Smooth muscle cell (in vitro differentiated cells): ENCODE data around the gene BMP8A. TPM values are rescaled to one million over a fixed set of nuclear protein-coding genes. Genes with fewer than 3 reads are reported as not detected.
"Not testable (repeated sequence)": the region's sequence is repeated elsewhere in the genome, so short reads cannot be mapped to it uniquely, and the experiment has no call there.

ENCODE experiments used
- DNase-seq: peaks from one replicate; lab custom pipeline; 2025; ENCODE audit not compliant: unreplicated experiment; lab: John Stamatoyannopoulos, UW
- H2AFZ ChIP-seq: fragments of 200-600 bp; sonication (generic); 2 replicates; pipeline ENCODE4 v1.6.0; 2016; ENCODE audit warnings: antibody characterized with exemption, low read depth, mild to moderate bottlenecking
- H3F3A ChIP-seq: fragments of 200-600 bp; sonication (generic); 2 replicates; pipeline ENCODE4 v1.6.0; 2017; ENCODE audit warnings: antibody characterized with exemption, low read depth
- H3K27ac ChIP-seq: fragments of 200-600 bp; sonication (generic); 2 replicates; pipeline ENCODE4 v1.5.1; 2016; ENCODE audit warnings: low read depth, mild to moderate bottlenecking
- H3K27me3 ChIP-seq: fragments of 200-600 bp; sonication (generic); 2 replicates; pipeline ENCODE4 v1.6.1; 2016; ENCODE audit warnings: low read depth, mild to moderate bottlenecking
- H3K36me3 ChIP-seq: fragments of 200-600 bp; sonication (generic); 2 replicates; pipeline ENCODE4 v1.5.1; 2016; ENCODE audit warnings: low read depth
- H3K4me1 ChIP-seq: fragments of 200-600 bp; sonication (generic); 2 replicates; pipeline ENCODE4 v1.5.1; 2016; ENCODE audit warnings: low read depth
- H3K4me2 ChIP-seq: fragments of 200-600 bp; sonication (generic); 2 replicates; pipeline ENCODE4 v1.6.0; 2016; ENCODE audit warnings: mild to moderate bottlenecking
- H3K4me3 ChIP-seq: fragments of 200-600 bp; sonication (generic); 2 replicates; pipeline ENCODE4 v1.5.1; 2016; ENCODE audit warnings: mild to moderate bottlenecking
- H3K79me2 ChIP-seq: fragments of 200-600 bp; sonication (generic); 2 replicates; pipeline ENCODE4 v1.6.0; 2016; ENCODE audit warnings: low read depth, mild to moderate bottlenecking
- H3K9ac ChIP-seq: fragments of 200-600 bp; sonication (generic); 2 replicates; pipeline ENCODE4 v1.6.0; 2016; ENCODE audit warnings: low read depth
- H3K9me3 ChIP-seq: fragments of 200-600 bp; sonication (generic); replicated peaks from 2 replicates; pipeline ENCODE4 v1.5.1; 2016; ENCODE audit warnings: low read depth
- H4K20me1 ChIP-seq: fragments of 200-600 bp; sonication (generic); 2 replicates; pipeline ENCODE4 v1.6.0; 2016; ENCODE audit warnings: low read depth
- CTCF ChIP-seq: fragments of 200-600 bp; sonication (generic); IDR thresholded peaks from 2 replicates; pipeline ENCODE4 v1.5.1; 2017; ENCODE audit warnings: borderline replicate concordance, mild to moderate bottlenecking, antibody characterized with exemption; ENCODE audit not compliant: insufficient read depth, poor library complexity, severe bottlenecking
- WGBS: methylation state at CpG from one replicate; pipeline ENCODE4 v1.1.7; 2016; ENCODE audit warnings: low lambda C conversion rate; 5-methylcytosine and 5-hydroxymethylcytosine counted together
- polyA plus RNA-seq: library from polyadenylated mRNA; unstranded; fragments of >200 nt; fragmentation: Nextera tagmentation; extraction: Ambion mirVana; gene quantifications from 2 replicates; pipeline ENCODE4 v1.2.1, GENCODE V29; 2016
- total RNA-seq: library from RNA; depleted of rRNA; stranded (reverse); fragments of >200 nt; gene quantifications from 2 replicates; pipeline ENCODE4 v1.2.3, GENCODE V29; 2014

The BMP8A gene
- total and polyA plus RNA-seq, 2 experiments from 2014 or later = 0.10 to 1.4 TPM

- Histone ChIP-seq H3K36me3 (no peaks in the 10 kb centered on the region), H3K9me3 (no peaks in the 10 kb centered on the region), H3F3A (no peaks in the 10 kb centered on the region), H3K27me3 (no peaks in the 10 kb centered on the region), H4K20me1 (no peaks in the 10 kb centered on the region), H3K79me2 (no peaks in the 10 kb centered on the region), H3K27ac (no peak overlapping the region), H3K4me3 (no peak overlapping the region), H2AFZ (no peak overlapping the region), H3K9ac (no peak overlapping the region), H3K4me2 (no peak overlapping the region), H3K4me1 (no peaks in the 10 kb centered on the region)
- DNase-seq = no peak
- TF ChIP-seq CTCF = no peak
- 96% methylated on average over 14 of the region's 15 CpGs for WGBS
Measured at GRCh38 chr1:39524591-39525365, 33.3 kb downstream of the BMP8A start.

GRCh38 chr1:39525366-39526165, 34.1 kb downstream of the BMP8A start:
- no peak for DNase-seq
- no peak overlapping the region for H3K27ac ChIP-seq
- no peaks in the 10 kb centered on the region for H4K20me1 ChIP-seq
- no peak overlapping the region for H3K4me3 ChIP-seq
- no peaks in the 10 kb centered on the region for H3K4me1 ChIP-seq
- no peak overlapping the region for H3K9ac ChIP-seq
- no peaks in the 10 kb centered on the region for H3K9me3 ChIP-seq
- no peak overlapping the region for H2AFZ ChIP-seq
- TF ChIP-seq CTCF = no peak
- no peak overlapping the region for H3K4me2 ChIP-seq
- H3F3A ChIP-seq = no peaks in the 10 kb centered on the region
- H3K27me3 ChIP-seq = no peaks in the 10 kb centered on the region
- H3K36me3 ChIP-seq = no peaks in the 10 kb centered on the region
- H3K79me2 ChIP-seq = no peaks in the 10 kb centered on the region
- WGBS = 79% methylated on average over 17 of the region's 17 CpGs

GRCh38 chr1:39526466-39527189, 35.2 kb downstream of the BMP8A start:
- no peaks in the 10 kb centered on the region for H3K36me3 ChIP-seq
- no peak for DNase-seq
- H2AFZ ChIP-seq = no peak overlapping the region
- H3K4me2 ChIP-seq = no peak overlapping the region
- H4K20me1 ChIP-seq = no peaks in the 10 kb centered on the region
- no peaks in the 10 kb centered on the region for H3F3A ChIP-seq
- H3K79me2 ChIP-seq = no peaks in the 10 kb centered on the region
- no peak overlapping the region for H3K27ac ChIP-seq
- H3K9ac ChIP-seq = no peak overlapping the region
- H3K27me3 ChIP-seq = no peaks in the 10 kb centered on the region
- no peak for TF ChIP-seq CTCF
- H3K9me3 ChIP-seq = no peaks in the 10 kb centered on the region
- no peaks in the 10 kb centered on the region for H3K4me1 ChIP-seq
- 91% methylated on average over 11 of the region's 11 CpGs for WGBS
- H3K4me3 ChIP-seq = no peak overlapping the region

GRCh38 chr1:39527190-39527579, 35.7 kb downstream of the BMP8A start:
- DNase-seq, H3K9me3 ChIP-seq, H3K4me3 ChIP-seq, H3K27me3 ChIP-seq, H3K4me1 ChIP-seq, H3F3A ChIP-seq, H3K9ac ChIP-seq, H4K20me1 ChIP-seq, H3K4me2 ChIP-seq, H2AFZ ChIP-seq, H3K27ac ChIP-seq, H3K79me2 ChIP-seq, H3K36me3 ChIP-seq: not testable (repeated sequence)
- WGBS = 89% methylated on average over 8 of the region's 8 CpGs
